PFSK-1 (cell line): ENCODE results near the gene KIF26B.

ENCODE experiments used
- FOXP2 ChIP-seq: optimal IDR thresholded peaks from 2 replicates; pipeline ENCODE3; 2011; ENCODE audit warnings: borderline replicate concordance, control low read depth, inconsistent platforms; ENCODE audit not compliant: insufficient read depth; ENCODE audit errors: extremely low read length, extremely low read depth
- POLR2AphosphoS5 ChIP-seq: IDR thresholded peaks from 2 replicates; pipeline ENCODE4 v1.6.1; 2012; ENCODE audit warnings: low read depth, mild to moderate bottlenecking, control low read depth, low read length, moderate library complexity
- REST ChIP-seq, 2 experiments: IDR thresholded peaks; 2 replicates each; pipeline versions ENCODE4 v1.6.1 to v1.8.0; 2011 to 2012; ENCODE audit warnings: low read depth in 2 of 2, low read length in 2 of 2, control low read depth in 1 of 2, inconsistent platforms in 1 of 2, mild to moderate bottlenecking in 1 of 2, moderate library complexity in 1 of 2; ENCODE audit not compliant: insufficient read depth in 1 of 2
- SIN3A ChIP-seq: IDR thresholded peaks from 2 replicates; pipeline ENCODE4 v1.6.1; 2012; ENCODE audit warnings: mild to moderate bottlenecking, low read length, moderate library complexity, borderline replicate concordance; ENCODE audit not compliant: insufficient read depth
- TAF1 ChIP-seq: IDR thresholded peaks from 2 replicates; pipeline ENCODE4 v1.6.1; 2012; ENCODE audit warnings: low read length, control low read depth, borderline replicate concordance; ENCODE audit not compliant: insufficient read depth

KIF26B gene

GRCh38 chr1:245378745-245379144 is 224.0 kb downstream of the KIF26B start:
- no peak for TF ChIP-seq TAF1
- no peak for TF ChIP-seq REST (IDR thresholded peaks at IDR 0.05; ENCODE audit: insufficient read depth in 1 of 2, low read depth in 2 of 2, low read length in 2 of 2)
- TF ChIP-seq SIN3A: no peak

- TF ChIP-seq POLR2AphosphoS5: no peak
- no peak for TF ChIP-seq REST (IDR thresholded peaks at IDR 0.05; ENCODE audit: insufficient read depth in 1 of 2, low read depth in 2 of 2, low read length in 2 of 2)
- no peak for TF ChIP-seq TAF1
- no peak for TF ChIP-seq SIN3A
- no peak for TF ChIP-seq FOXP2
Observed at GRCh38 chr1:245380790-245381535, 226.2 kb downstream of the KIF26B start.

- TF ChIP-seq FOXP2: no peak
- TF ChIP-seq REST (IDR thresholded peaks at IDR 0.05; ENCODE audit: insufficient read depth in 1 of 2, low read depth in 2 of 2, low read length in 2 of 2): no peak
- no peak for TF ChIP-seq TAF1
- TF ChIP-seq SIN3A: no peak
- TF ChIP-seq POLR2AphosphoS5: no peak
Observed at GRCh38 chr1:245382981-245383380, 228.2 kb downstream of the KIF26B start.

GRCh38 chr1:245383396-245384330 is 228.9 kb downstream of the KIF26B start:
- no peak for TF ChIP-seq FOXP2
- TF ChIP-seq SIN3A: no peak
- no peak for TF ChIP-seq REST (IDR thresholded peaks at IDR 0.05; ENCODE audit: insufficient read depth in 1 of 2, low read depth in 2 of 2, low read length in 2 of 2)
- no peak for TF ChIP-seq TAF1
- TF ChIP-seq POLR2AphosphoS5: no peak
